Hepatic stellate cell (primary cell): ENCODE data around the gene DMXL1.
"Not testable (repeated sequence)": the region's sequence is repeated elsewhere in the genome, so short reads cannot be mapped to it uniquely, and the experiment has no call there.

ENCODE experiments used
- DNase-seq: peaks from one replicate; pipeline ENCODE4 v3.0.0; 2011; ENCODE audit warnings: low spot score

Gene DMXL1

GRCh38 chr5:119122474-119122873 lies 51.6 kb downstream of the DMXL1 start:
- not testable (repeated sequence) for DNase-seq

GRCh38 chr5:119123280-119123679 lies 52.4 kb downstream of the DMXL1 start:
- DNase-seq: no peak

- DNase-seq: no peak
Measured at GRCh38 chr5:119129770-119130169, 58.9 kb downstream of the DMXL1 start.

DNA sequence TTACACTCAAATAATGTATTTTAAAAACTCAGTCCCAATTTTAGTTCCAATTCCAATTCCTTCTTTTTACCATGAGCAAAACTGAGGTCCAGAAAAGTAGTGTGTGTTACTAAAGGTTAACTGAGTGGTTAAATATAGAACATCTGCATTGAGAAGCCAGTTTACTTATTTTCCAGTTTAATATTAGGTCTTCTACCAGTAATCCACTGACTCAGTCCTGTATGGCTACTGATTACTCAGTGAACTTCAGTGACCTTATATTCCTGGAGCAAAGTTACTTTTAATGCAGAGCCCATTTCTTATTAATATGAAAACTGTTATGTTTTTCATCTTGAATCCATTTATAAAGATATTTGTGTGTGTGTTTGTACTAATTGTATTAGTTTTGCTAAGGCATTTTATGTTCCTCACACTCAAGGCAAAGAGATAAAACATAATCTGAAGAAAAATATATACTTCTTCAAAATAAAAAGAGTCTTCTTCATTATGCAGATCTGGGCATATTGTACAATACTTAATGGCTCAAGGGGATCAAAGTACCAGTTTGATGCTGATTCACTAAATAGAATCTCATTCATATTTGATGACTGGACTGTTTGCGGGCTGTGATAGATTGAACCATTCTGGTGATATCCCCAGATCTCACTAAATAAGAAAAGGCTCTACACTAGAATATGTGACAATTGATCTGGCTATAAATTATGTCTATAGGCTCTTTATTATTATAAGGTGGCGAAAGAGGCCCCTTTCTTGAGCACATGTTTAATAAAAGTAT lies 60.8 kb downstream of the DMXL1 start:
- no peak for DNase-seq

DNA sequence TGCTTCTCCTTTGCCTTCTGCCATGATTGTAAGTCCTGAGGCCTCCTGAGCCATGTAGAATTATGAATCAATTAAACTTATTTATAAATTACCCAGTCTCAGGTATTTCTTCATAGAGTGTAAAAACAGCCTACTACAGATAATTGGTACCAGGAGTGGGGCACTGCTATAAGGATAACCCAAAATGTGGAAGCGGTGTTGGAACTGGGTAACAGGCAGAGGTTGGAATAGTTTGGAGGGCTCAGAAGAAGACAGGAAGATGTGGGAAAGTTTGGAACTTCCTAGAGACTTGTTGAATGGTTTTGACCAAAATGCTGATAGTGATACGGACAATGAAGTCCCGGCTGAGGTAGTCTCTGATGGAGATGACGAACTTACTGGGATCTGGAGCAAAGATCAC lies 64.9 kb downstream of the DMXL1 start:
- not testable (repeated sequence) for DNase-seq

DNA sequence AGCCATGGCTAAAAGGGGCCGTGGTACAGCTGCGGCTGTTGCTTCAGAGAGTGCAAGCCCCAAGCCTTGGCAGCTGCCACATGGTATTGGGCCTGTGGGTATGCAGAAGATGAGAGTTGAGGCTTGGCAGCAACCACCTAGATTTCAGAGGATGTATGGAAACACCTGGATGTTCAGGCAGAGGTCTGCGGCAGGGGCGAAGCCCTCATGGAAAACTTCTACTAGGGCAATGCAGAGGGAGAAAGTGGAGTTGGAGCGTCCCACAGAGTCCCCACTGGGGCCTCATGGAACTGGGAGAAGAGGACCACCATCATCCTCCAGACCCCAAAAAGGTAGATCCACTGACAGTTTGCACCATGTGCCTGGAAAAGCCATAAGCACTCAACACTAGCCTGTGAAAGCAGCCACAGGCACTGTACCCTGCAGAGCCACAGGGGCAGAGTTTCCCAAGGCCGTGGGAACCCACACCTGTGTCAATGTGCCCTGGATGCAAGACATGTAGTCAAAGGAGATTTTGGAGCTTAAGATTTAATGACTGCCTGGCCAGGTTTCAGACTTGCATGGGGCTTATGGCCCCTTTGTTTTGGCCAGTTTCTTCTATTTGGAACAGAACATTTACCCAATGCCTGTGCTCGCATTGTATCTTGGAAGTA lies 65.9 kb downstream of the DMXL1 start:
- DNase-seq: no peak

DNA sequence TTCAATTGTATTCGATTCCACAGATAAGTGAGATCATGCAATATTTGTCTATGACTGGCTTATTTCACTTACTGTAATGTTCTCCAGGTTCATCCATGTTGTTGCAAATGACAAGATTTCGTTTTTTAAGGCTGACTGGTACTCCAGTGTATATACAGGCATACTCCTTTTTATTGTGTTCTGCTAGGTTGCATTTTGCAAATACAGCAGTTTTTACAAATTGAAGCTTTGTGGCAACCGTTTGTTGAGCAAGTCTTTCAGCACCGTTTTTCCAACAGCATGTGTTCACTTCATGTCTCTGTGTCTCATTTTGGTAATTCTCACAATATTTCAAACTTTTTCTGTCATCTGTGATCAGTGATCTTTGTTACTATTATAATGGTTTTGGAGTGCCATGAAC lies 82.7 kb downstream of the DMXL1 start:
- no peak for DNase-seq

- no peak for DNase-seq
Measured at GRCh38 chr5:119158144-119158543, 87.3 kb downstream of the DMXL1 start.

GRCh38 chr5:119161430-119161829 lies 90.5 kb downstream of the DMXL1 start:
- no peak for DNase-seq

DNA sequence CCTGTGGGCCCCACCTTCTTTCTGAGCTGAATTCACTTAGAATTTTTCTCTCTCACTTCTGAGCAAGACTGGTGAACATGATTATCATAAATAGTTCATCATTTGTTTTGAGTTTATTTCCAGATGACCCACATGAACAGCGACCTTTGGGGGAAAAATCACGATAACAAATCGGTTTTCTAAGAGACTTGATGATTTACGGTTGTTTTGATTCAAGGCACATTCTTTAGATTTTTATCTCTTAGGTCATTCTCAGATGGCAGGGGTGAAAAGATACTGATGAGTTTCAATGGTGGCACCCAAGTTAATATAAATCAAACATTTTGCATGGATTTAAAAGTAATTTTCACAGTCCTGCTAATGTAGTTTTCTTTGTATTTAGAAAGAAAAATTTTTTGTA lies 95.1 kb downstream of the DMXL1 start:
- no peak for DNase-seq

DNA sequence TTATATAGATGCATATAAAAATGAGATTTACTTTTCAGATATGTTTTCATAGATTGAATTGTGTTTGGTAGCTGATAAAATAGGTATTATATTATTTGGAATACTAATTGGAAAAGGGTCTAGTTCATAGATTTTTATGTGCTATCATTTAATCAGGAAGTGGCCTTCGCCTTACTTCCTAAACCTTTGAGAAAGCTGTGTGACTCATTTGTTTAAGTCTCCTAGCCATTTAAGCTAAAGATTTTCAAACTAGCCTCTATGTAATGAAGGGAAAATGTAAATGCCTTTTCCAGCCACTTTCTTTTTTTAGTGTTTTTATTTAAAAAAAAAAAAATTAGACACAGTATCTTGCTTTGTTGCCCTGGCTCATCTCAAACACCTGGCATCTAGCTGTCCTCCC lies 97.5 kb downstream of the DMXL1 start:
- no peak for DNase-seq

- no peak for DNase-seq
Measured at GRCh38 chr5:119171686-119172085, 100.8 kb downstream of the DMXL1 start.

- no peak for DNase-seq
Measured at GRCh38 chr5:119174578-119175163, 103.8 kb downstream of the DMXL1 start.

DNA sequence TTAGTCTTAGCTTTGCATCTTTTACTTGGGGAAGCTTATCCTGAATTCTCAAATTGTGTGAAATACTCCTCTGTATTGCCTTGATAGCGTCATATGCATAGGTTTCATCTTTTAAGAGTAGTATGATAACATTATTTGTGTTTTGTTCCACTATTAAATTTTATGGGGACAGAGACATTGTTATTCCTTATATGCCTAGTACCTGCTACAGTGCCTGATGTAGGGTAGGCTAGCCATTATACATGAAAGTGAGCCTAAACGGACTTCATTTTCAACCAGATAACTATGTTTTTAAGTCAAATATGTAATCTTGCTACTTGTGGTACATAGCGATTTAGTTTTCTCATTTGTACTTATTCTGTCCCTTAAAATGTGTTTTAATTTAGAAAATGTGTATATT lies 105.9 kb downstream of the DMXL1 start:
- DNase-seq: no peak

- DNase-seq: no peak
Measured at GRCh38 chr5:119177226-119177625, 106.3 kb downstream of the DMXL1 start.

GRCh38 chr5:119178435-119178834 lies 107.5 kb downstream of the DMXL1 start:
- no peak for DNase-seq

GRCh38 chr5:119179857-119180641 lies 109.2 kb downstream of the DMXL1 start:
- no peak for DNase-seq

DNA sequence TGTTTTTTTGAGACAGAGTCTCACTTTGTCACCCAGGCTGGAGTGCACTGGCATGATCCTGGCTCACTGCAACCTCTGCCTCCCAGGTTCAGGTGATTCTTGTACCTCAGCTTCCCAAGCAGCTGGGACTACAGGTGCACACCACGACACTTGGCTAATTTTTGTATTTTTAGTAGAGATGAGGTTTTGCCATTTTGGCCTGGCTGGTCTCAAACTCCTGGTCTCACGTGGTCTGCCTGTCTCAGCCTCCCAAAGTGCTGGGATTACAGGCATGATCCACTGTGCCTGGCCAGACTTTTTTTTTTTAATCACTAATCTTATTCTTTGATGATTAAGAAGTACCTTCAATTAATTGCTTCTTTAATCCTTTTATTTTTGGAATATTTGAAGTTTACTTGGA lies 114.6 kb downstream of the DMXL1 start:
- not testable (repeated sequence) for DNase-seq

DNA sequence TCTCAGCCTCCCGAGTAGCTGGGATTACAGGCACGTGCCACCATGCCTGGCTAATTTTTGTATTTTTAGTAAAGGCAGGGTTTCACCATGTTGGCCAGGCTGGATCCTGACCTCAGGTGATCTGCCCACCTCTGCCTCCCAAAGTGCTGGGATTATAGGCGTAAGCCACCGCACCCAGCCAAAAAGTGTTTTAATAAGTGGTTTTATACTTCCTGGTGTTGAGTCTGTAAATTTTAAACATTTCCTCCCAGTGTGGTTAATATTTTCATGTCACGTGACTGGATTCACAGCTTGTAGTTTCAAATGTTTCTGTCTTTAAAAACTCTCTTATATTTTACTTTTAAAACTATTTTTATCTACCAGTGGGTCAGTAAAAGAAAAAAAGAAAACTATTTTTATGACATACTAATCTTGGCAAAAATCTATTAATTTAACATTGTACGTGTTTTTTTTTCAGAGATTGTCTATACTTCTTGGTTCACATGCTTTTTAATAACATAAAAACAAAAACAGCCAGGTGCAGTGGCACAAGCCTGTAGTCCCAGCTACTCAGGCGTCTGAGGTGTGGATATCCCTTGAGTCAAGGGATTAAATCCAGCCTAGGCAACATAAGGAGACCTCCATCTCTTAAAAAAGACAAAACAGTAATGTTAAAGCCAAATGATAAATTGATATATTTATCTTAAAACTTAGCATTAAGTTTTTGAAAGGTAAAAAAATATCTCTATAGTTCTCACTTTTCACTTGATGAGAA lies 117.1 kb downstream of the DMXL1 start:
- no peak for DNase-seq

- DNase-seq: no peak
Measured at GRCh38 chr5:119190470-119191095, 119.7 kb downstream of the DMXL1 start.

GRCh38 chr5:119191944-119192343 lies 121.1 kb downstream of the DMXL1 start:
- DNase-seq: no peak
